HepG2 (cell line): ENCODE data around the gene RPL35A. TPM values are rescaled to one million over a fixed set of nuclear protein-coding genes. Genes with fewer than 3 reads are reported as not detected.

Experiments
- ATAC-seq: fragments of 200-7000 bp; cut with Tn5 transposase; 3 replicates; pipeline ENCODE4 v1.9.1; 2020; ENCODE audit warnings: mild to moderate bottlenecking, moderate library complexity
- BruUV-seq: library from RNA; stranded (reverse); fragments of 400-500 nt; replicated peaks from 2 replicates; lab custom pipeline; 2021; lab: Mats Ljungman, UMichigan
- CTCF ChIA-PET: fragments of 300-600 bp; formaldehyde crosslinking; extraction: SDS; loops from one replicate; lab custom pipeline; 2021; ENCODE audit warnings: low total read pairs, inconsistent platforms, low intra/inter-chr PET ratio; lab: Yijun Ruan, JAX
- POLR2A ChIA-PET: fragments of 350-600 bp; sonication (Branson Sonifier 250); formaldehyde crosslinking; loops from one replicate; lab custom pipeline; 2020; ENCODE audit warnings: antibody characterized with exemption, inconsistent platforms; lab: Yijun Ruan, JAX
- DNase-seq: peaks from one replicate; pipeline ENCODE4 v3.0.0-alpha.2; 2015; ENCODE audit warnings: low spot score
- FAIRE-seq: peaks from 3 replicates; lab custom pipeline; 2011; peaks lifted over from hg19 to GRCh38; lab: Jason Lieb, UNC
- H2AFZ ChIP-seq: one replicate; pipeline ENCODE4 v1.6.1; 2011; ENCODE audit warnings: low read length, inconsistent platforms
- H3K27ac ChIP-seq: fragments of 300-600 bp; 3 replicates; pipeline ENCODE4 v1.8.0; 2011; ENCODE audit warnings: mixed run types, mild to moderate bottlenecking, mixed read lengths, low read length, inconsistent platforms; ENCODE audit not compliant: insufficient read depth; ENCODE audit errors: extremely low read length
- H3K27me3 ChIP-seq, 2 experiments: fragments of 200-600 bp in 1 of 2; 2 replicates in 1 of 2; 3 replicates in 1 of 2; pipeline versions ENCODE4 v1.6.0 to v1.8.0; 2011; ENCODE audit warnings: low read length in 2 of 2, mild to moderate bottlenecking in 2 of 2, moderate library complexity in 2 of 2, inconsistent platforms in 1 of 2; ENCODE audit not compliant: insufficient read depth in 2 of 2, control insufficient read depth in 1 of 2
- H3K36me3 ChIP-seq, 2 experiments: fragments of 200-600 bp in 1 of 2; replicated peaks in 1 of 2; 2 replicates in 1 of 2; 3 replicates in 1 of 2; pipeline versions ENCODE4 v1.5.1 to v1.8.0; 2011; ENCODE audit warnings: low read length in 2 of 2, inconsistent platforms in 1 of 2; ENCODE audit not compliant: insufficient read depth in 2 of 2, control insufficient read depth in 1 of 2
- H3K4me1 ChIP-seq: 2 replicates; pipeline ENCODE4 v1.5.1; 2012; ENCODE audit warnings: low read length, inconsistent platforms; ENCODE audit not compliant: insufficient read depth
- H3K4me2 ChIP-seq: 2 replicates; pipeline ENCODE4 v1.6.0; 2011; ENCODE audit warnings: low read depth, low read length, inconsistent platforms
- H3K4me3 ChIP-seq, 3 experiments: fragments of 200-600 bp in 1 of 3; sonication (generic), shearing (Covaris generic) in 1 of 3; replicated peaks in 1 of 3; 2 replicates each; pipeline ENCODE4 v1.5.1; 2011 to 2016; ENCODE audit warnings: low read length in 3 of 3, inconsistent platforms in 2 of 3, low read depth in 2 of 3, mild to moderate bottlenecking in 2 of 3, control low read depth in 1 of 3, mixed read lengths in 1 of 3; ENCODE audit not compliant: insufficient read depth in 1 of 3
- H3K79me2 ChIP-seq: one replicate; pipeline ENCODE4 v1.6.1; 2011; ENCODE audit warnings: low read length, inconsistent platforms; ENCODE audit not compliant: insufficient read depth
- H3K9ac ChIP-seq: 2 replicates; pipeline ENCODE4 v1.6.0; 2011; ENCODE audit warnings: mild to moderate bottlenecking, low read depth, low read length, inconsistent platforms; ENCODE audit not compliant: insufficient read depth
- H3K9me3 ChIP-seq: 2 replicates; pipeline ENCODE4 v1.5.1; 2012; ENCODE audit warnings: mild to moderate bottlenecking, low read length
- H4K20me1 ChIP-seq: 2 replicates; pipeline ENCODE4 v1.6.0; 2011; ENCODE audit warnings: inconsistent platforms, mild to moderate bottlenecking, low read length, moderate library complexity; ENCODE audit not compliant: insufficient read depth
- ATM ChIP-seq: fragments of 450-650 bp; IDR thresholded peaks from 2 replicates; pipeline ENCODE4 v1.7.1; 2017; ENCODE audit warnings: mild to moderate bottlenecking, borderline replicate concordance
- CENPT ChIP-seq: sonication (generic); formaldehyde crosslinking; IDR thresholded peaks from 2 replicates; pipeline ENCODE4 v1.8.0; 2022; ENCODE audit warnings: low read depth, mild to moderate bottlenecking, moderate library complexity, missing genetic modification reagents
- EP300 ChIP-seq, 3 experiments: sonication (generic) in 1 of 3; formaldehyde crosslinking in 1 of 3; IDR thresholded peaks; 2 replicates each; pipeline versions ENCODE4 v1.5.1 to v1.6.1; 2011 to 2020; ENCODE audit warnings: low read depth in 2 of 3, low read length in 2 of 3, borderline replicate concordance in 1 of 3, improper control_type of control experiment in 1 of 3, mild to moderate bottlenecking in 1 of 3, missing genetic modification reagents in 1 of 3, moderate library complexity in 1 of 3
- IRF2 ChIP-seq: IDR thresholded peaks from 2 replicates; pipeline ENCODE4 v1.6.1; 2018; ENCODE audit warnings: missing genetic modification reagents, missing compliant biosample characterization
- KDM2A ChIP-seq: sonication (generic); formaldehyde crosslinking; IDR thresholded peaks from 2 replicates; pipeline ENCODE4 v1.4.0; 2020; ENCODE audit warnings: low read depth, missing genetic modification reagents, borderline replicate concordance
- KLF15 ChIP-seq: sonication (generic); formaldehyde crosslinking; IDR thresholded peaks from 2 replicates; pipeline ENCODE4 v1.8.1; 2023; ENCODE audit warnings: borderline replicate concordance, mild to moderate bottlenecking, inconsistent platforms, missing genetic modification reagents, mixed read lengths
- NFE2L2 ChIP-seq: fragments of 150-350 bp; IDR thresholded peaks from 2 replicates; pipeline ENCODE4 v1.6.1; 2014; ENCODE audit warnings: low read length
- NR3C1 ChIP-seq: sonication (generic); formaldehyde crosslinking; IDR thresholded peaks from 2 replicates; pipeline ENCODE4 v1.4.0; 2020; ENCODE audit warnings: missing genetic modification reagents
- PPARG ChIP-seq: conservative IDR thresholded peaks from 2 replicates; pipeline ENCODE4 v1.6.1; 2016; ENCODE audit warnings: missing biosample characterization, missing genetic modification reagents
- RBM39 ChIP-seq: fragments of 200-400 bp; formaldehyde crosslinking; IDR thresholded peaks from one replicate; pipeline ENCODE4 v1.6.1; 2018; ENCODE audit warnings: antibody characterized with exemption, mild to moderate bottlenecking, low read depth, low read length; ENCODE audit not compliant: poor library complexity, severe bottlenecking
- SALL1 ChIP-seq: sonication (generic); formaldehyde crosslinking; IDR thresholded peaks from 2 replicates; pipeline ENCODE4 v1.8.0; 2022; ENCODE audit warnings: mild to moderate bottlenecking, missing genetic modification reagents
- SRSF4 ChIP-seq: fragments of 200-400 bp; formaldehyde crosslinking; IDR thresholded peaks from one replicate; pipeline ENCODE4 v1.6.1; 2018; ENCODE audit warnings: mild to moderate bottlenecking, low read depth, low read length, moderate library complexity; ENCODE audit not compliant: poor library complexity, severe bottlenecking
- ZNF101 ChIP-seq: sonication (generic); formaldehyde crosslinking; IDR thresholded peaks from 2 replicates; pipeline ENCODE4 v1.4.0; 2020; ENCODE audit warnings: mild to moderate bottlenecking, low read depth, missing genetic modification reagents, borderline replicate concordance
- ZNF33A ChIP-seq: sonication (generic); formaldehyde crosslinking; IDR thresholded peaks from 2 replicates; pipeline ENCODE4 v1.5.1; 2020; ENCODE audit warnings: missing genetic modification reagents, mild to moderate bottlenecking, moderate library complexity, borderline replicate concordance
- WGBS: methylation state at CpG from one replicate; pipeline ENCODE4 v1.1.6; 2017; ENCODE audit warnings: low lambda C conversion rate; 5-methylcytosine and 5-hydroxymethylcytosine counted together
- in situ Hi-C: cut with HindIII; loops from 2 replicates; pipeline ENCODE4 v1.10.0; 2017; ENCODE audit warnings: low pct_unique_long_range_greater_than_20kb; ENCODE audit not compliant: extremely low pct_ligation_motif_present
- intact Hi-C: fragments of 100-400 bp; cut with micrococcal nuclease; formaldehyde crosslinking; loops from one replicate; pipeline ENCODE4 v1.10.0; 2022; ENCODE audit not compliant: unreplicated experiment
- polyA plus RNA-seq, 8 experiments: library from polyadenylated mRNA; depleted of rRNA in 3 of 8; stranded (reverse) in 7 of 8; unstranded in 1 of 8; fragments of >200 nt; fragmentation: Illumina TruSeq in 4 of 8; extraction: Trizol in 4 of 8; gene quantifications; 2 replicates each; pipeline versions ENCODE4 v1.2.1 to v1.2.3, GENCODE V29; 2011 to 2016; ENCODE audit warnings: low read depth in 4 of 8, missing spikeins in 1 of 8, mixed read lengths in 1 of 8; ENCODE audit not compliant: insufficient read depth in 1 of 8
- total RNA-seq, 5 experiments: library from RNA; depleted of rRNA; stranded (reverse); fragments of >200 nt; fragmentation: Illumina TruSeq; extraction: Trizol; gene quantifications; 2 replicates each; pipeline ENCODE4 v1.2.3, GENCODE V29; 2016; ENCODE audit warnings: low read depth in 1 of 5
- TF ChIP-seq, protein P1 (sequence below): sonication (generic); formaldehyde crosslinking; IDR thresholded peaks from 2 replicates; pipeline ENCODE4 v1.4.0; 2020; ENCODE audit warnings: missing genetic modification reagents, mild to moderate bottlenecking, borderline replicate concordance
- TF ChIP-seq, protein P2 (sequence below): sonication (generic); formaldehyde crosslinking; IDR thresholded peaks from 2 replicates; pipeline ENCODE4 v1.8.0; 2022; ENCODE audit warnings: mild to moderate bottlenecking, missing genetic modification reagents, moderate library complexity

RPL35A gene
- total and polyA plus RNA-seq, 2 of the 13 experiments (the other 11 are each of a cell fraction or from before 2014, with no cell fraction given): 1,001 to 1,582 TPM

DNA sequence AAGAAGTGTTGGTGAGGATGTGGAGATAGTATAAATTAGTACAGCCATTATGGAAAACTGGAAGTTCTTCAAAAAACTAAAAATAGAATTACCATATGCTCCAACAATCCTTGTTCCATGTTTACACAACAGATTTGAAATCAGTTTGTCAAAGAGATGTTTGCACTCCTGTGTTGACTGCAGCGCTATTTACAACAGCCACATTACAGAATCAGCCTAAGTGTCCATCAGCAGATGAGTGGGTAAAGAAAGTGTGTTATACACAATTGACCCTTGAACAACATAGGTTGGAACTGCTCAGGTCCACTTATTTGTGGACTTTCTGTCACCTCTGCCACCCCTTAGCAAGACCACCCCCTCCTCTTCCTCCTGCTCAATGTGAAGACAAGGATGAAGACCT is 44.7 kb downstream of the RPL35A start (continued):
- TF ChIP-seq SRSF4: no peak
- TF ChIP-seq ATM: no peak
- no peak for TF ChIP-seq ZNF101 (CRISPR knock-in tag)
- TF ChIP-seq PPARG (CRISPR knock-in tag): no peak
- no peak for TF ChIP-seq IRF2 (CRISPR knock-in tag)
- TF ChIP-seq NFE2L2: no peak

DNA sequence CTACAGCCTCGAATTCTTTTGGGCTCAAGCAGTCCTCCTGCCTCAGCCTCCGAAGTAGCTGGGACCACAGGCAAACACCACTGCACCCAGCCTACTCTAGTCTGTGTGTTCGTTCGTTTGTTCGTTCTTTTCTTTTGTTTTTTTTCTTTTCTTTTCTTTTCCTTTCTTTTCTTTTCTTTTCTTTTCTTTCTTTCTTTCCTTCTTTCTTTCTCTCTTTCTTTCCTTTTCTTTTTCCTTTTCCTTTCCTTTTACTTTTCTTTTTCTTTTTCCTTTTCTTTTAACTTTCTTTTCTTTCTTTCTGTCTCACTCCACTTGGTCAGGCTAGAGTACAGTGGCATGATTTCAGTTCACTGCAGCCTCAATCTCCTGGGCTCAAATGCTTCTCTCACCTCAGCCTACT is 46.9 kb downstream of the RPL35A start:
- Histone ChIP-seq H3K9me3 (no peaks in the 10 kb centered on the region), H3K4me2 (no peak overlapping the region), H3K79me2 (no peaks in the 10 kb centered on the region), H2AFZ (no peak overlapping the region), H3K27ac (no peak overlapping the region), H3K9ac (no peak overlapping the region), H3K4me3 (no peak overlapping the region), H3K36me3 (no peaks in the 10 kb centered on the region), H4K20me1 (no peaks in the 10 kb centered on the region), H3K4me1 (peaks cover 7% of the 10 kb centered on the region; the same call in 1 of the 2 replicates), H3K27me3 (no peaks in the 10 kb centered on the region)
- intact Hi-C loops: no loop called here
- ChIA-PET POLR2A (no interaction called here), CTCF (no interaction called here)
- ATAC-seq (no peak), DNase-seq (no peak), FAIRE-seq (no peak)
- TF ChIP-seq KDM2A (no peak), NR3C1 (CRISPR knock-in tag) (no peak), SALL1 (CRISPR knock-in tag) (no peak), KLF15 (CRISPR knock-in tag) (no peak), ZNF101 (CRISPR knock-in tag) (no peak), EP300 (IDR thresholded peaks at IDR 0.05; ENCODE audit: low read depth in 2 of 2, low read length in 2 of 2) (no peak), EP300 (CRISPR knock-in tag; IDR thresholded peaks at IDR 0.05; ENCODE audit: borderline replicate concordance) (no peak), RBM39 (no peak), CENPT (no peak), ZNF33A (CRISPR knock-in tag) (no peak)
- TF ChIP-seq, protein P1, sequence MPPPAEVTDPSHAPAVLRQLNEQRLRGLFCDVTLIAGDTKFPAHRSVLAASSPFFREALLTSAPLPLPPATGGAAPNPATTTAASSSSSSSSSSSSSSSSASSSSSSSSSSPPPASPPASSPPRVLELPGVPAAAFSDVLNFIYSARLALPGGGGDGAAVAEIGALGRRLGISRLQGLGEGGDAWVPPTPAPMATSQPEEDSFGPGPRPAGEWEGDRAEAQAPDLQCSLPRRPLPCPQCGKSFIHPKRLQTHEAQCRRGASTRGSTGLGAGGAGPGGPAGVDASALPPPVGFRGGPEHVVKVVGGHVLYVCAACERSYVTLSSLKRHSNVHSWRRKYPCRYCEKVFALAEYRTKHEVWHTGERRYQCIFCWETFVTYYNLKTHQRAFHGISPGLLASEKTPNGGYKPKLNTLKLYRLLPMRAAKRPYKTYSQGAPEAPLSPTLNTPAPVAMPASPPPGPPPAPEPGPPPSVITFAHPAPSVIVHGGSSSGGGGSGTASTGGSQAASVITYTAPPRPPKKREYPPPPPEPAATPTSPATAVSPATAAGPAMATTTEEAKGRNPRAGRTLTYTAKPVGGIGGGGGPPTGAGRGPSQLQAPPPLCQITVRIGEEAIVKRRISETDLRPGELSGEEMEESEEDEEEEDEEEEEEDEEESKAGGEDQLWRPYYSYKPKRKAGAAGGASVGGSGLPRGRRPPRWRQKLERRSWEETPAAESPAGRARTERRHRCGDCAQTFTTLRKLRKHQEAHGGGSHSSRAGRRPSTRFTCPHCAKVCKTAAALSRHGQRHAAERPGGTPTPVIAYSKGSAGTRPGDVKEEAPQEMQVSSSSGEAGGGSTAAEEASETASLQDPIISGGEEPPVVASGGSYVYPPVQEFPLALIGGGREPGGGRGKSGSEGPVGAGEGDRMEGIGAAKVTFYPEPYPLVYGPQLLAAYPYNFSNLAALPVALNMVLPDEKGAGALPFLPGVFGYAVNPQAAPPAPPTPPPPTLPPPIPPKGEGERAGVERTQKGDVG (CRISPR knock-in tag): no peak
- TF ChIP-seq, protein P2, sequence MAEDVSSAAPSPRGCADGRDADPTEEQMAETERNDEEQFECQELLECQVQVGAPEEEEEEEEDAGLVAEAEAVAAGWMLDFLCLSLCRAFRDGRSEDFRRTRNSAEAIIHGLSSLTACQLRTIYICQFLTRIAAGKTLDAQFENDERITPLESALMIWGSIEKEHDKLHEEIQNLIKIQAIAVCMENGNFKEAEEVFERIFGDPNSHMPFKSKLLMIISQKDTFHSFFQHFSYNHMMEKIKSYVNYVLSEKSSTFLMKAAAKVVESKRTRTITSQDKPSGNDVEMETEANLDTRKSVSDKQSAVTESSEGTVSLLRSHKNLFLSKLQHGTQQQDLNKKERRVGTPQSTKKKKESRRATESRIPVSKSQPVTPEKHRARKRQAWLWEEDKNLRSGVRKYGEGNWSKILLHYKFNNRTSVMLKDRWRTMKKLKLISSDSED: no peak
- in situ Hi-C loops: no loop called here
- WGBS: 80% methylated on average over 5 of the region's 5 CpGs
- no TSS peak for BruUV-seq
